HG02759 (cell line): ENCODE measurements around the gene MEGF10.

Experiments used
- ATAC-seq: cut with Tn5 transposase; IDR thresholded peaks from one replicate; pipeline ENCODE4 v1.9.1; 2021; ENCODE audit warnings: mild to moderate bottlenecking, moderate library complexity; ENCODE audit not compliant: unreplicated experiment

MEGF10 gene

DNA sequence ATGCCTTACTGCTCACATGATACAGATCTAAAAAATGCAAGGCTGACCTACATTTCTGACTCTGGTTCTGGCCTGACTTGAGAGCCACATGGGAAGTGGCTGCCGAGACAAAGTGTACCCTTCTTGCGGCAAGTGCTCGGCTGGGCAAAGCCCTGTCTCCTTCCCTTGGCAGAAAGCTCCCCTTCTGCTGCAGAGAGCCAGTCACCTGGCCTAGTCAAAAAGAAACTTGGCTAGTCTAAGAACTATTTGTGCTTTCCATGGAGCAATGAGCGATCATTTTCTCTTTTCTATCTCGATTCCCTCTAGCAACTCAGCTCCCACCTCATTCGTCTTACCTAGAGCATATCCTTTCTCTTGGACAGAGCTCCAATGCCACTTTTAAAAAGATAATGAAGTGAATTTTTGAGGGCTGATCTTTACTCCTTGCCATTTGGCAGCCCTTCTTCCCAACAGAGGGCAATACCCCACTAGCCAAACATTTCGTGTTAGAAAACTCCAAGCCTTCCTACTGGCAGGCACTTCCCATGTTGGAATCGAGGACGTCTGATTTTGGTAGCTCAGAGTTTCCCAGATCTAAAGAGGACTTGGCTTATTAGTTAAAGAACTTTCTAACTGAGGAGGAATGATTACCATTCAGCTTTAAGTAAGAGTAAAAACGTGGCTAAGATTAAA is 118.8 kb downstream of the MEGF10 start:
- ATAC-seq, result no peak

DNA sequence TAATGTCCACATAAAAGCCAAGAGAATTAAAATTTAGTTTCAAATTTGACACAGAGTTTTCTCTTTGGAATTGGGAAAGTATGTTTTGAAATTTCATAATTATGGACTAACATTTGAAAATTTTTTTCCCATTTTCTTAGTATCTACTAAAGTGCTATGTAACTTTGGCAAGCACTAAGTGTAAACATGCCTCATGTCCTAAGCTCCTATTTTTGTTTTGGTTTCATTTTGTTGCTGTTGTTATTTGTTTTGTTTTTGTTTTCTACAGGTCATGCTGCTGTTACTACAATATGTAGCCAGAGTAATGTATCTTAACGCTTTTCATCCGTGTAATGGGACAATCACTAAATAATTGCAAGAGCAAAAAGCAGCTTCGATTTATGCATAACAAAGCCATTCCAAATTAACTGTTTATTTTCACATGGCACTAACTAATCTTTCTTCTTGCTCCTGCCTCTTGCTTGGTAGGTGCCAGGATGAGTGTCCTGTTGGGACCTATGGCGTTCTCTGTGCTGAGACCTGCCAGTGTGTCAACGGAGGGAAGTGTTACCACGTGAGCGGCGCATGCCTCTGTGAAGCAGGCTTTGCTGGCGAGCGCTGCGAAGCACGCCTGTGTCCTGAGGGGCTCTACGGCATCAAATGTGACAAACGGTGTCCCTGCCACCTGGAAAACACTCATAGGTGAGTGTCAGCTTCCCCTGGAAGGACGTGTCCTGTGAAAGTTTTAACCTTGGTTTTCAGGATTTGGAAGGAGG is 119.5 kb downstream of the MEGF10 start:
- no peak for ATAC-seq

DNA sequence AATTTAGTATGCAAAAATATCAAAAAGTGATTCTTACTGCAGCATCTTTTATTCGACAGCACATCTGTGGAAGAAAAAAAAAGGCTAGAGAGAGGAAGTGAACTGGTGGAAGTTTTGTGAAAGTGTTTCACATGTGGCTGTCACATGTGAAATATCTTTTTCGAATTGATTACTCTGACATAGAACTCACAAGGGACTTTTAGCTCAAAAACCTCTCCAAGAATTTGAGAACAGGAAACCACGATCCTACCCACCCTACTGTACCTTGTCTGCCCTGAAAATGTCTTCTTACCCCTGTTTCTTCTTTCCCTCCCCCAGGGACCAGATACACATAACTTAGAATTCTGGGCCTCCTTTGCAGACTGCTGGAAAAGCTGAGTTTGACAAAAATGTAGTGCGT is 120.4 kb downstream of the MEGF10 start:
- peak; percentile 69 for ATAC-seq

DNA sequence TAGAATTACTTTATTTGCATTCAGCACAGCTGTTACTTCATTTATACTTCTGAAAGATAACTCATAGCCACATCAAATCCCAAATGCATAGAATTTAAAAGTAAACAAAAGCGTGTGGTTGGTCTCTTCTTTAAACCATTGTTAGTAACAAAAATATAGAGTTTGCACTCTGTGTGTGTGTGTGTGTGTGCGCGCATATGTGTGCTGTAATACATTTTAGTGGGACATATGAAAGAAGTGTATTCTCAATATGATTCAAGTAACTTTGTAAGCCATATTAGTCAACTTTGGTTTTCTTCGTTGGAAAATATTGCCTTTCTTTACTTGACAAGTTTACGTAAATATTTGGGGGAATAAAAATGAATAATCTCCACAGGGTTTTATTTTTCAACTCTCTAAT is 120.8 kb downstream of the MEGF10 start:
- no peak for ATAC-seq

DNA sequence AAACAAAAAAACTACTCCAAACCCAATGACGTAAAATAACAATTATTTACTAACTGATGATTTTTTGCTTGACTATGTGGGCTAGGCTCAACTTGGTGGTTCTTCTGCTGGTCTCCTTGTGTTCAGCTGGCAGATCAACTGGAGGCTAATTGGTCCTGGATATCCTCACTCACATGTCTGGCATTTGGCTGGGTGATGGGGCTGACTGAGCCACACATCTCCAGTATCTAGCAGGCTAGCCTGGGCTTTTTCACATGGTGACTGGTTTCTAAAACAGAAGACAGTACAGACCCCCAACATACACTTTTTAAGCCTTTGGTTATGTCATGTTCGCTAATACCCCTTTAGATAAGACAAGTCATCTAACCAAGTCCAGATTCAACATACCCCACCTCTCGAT is 122.1 kb downstream of the MEGF10 start:
- no peak for ATAC-seq

DNA sequence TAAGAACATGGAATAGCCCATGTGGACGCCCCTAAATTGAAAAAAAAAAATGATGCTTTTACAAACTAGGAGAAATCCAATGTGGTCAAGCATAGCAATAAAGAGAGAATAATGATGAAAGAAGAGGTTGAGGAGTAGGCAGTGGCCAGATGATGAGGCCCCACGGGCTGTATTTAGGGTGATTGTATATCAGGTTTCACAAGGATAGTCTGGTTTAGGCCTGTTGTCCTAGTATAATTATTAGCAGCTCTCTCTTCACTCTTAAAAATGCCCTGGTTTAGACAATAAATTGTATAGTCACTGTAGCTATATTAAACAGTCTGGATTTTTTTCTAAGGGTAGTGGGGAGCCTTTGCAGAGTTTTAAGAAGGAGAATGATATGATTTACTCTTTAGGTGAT is 124.4 kb downstream of the MEGF10 start:
- ATAC-seq, result no peak

DNA sequence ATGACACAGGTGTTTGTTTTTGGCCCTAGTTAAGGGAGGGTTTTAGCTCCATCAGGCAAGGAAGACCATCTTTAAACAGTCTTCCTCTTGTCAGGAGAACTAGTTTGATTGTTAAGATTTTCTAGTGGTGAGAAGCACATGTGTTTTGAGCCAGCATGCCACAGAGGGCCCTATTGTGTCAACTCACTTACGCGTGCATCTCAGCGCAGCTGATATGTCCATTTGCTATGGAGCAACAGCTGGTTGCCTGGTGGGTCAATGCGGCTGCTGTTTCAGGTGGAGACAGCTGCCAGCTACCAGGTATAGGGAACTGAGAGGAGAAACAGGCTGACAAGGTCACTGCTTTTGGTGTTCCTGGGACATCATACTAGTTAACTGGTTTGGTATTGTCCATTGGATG is 126.3 kb downstream of the MEGF10 start:
- no peak for ATAC-seq

DNA sequence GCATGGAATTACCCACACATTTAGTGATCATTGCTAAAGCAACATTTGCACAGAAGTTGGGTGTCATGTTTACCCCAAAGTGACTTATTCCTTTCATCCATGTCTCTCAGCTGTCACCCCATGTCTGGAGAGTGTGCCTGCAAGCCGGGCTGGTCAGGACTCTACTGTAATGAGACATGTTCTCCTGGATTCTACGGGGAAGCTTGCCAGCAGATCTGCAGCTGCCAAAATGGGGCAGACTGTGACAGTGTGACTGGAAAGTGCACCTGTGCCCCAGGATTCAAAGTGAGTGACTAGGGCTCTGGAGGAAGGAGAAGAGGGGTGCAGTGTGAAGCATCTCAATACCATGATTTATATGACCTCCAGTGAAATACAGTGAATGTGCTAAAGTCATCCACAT is 126.9 kb downstream of the MEGF10 start:
- ATAC-seq, result no peak

DNA sequence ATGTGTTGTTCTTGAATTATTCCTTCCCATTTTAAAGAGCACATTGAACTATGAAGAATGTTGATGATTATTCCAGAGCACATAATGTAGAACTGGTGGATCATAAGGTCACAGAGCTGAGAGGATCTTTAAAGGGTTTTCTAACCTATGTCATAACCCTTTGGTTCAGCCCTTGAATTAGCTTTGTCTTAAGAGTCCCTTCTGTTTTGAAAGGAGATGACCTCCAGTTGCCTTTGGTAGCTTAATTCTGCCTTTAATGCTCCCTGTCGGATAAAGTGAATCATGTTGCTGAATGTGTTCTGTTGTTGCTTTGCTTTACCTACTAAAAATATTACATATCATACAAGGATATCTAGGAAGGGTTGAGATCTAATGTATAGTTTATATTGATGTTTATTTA is 127.8 kb downstream of the MEGF10 start:
- ATAC-seq, result no peak

DNA sequence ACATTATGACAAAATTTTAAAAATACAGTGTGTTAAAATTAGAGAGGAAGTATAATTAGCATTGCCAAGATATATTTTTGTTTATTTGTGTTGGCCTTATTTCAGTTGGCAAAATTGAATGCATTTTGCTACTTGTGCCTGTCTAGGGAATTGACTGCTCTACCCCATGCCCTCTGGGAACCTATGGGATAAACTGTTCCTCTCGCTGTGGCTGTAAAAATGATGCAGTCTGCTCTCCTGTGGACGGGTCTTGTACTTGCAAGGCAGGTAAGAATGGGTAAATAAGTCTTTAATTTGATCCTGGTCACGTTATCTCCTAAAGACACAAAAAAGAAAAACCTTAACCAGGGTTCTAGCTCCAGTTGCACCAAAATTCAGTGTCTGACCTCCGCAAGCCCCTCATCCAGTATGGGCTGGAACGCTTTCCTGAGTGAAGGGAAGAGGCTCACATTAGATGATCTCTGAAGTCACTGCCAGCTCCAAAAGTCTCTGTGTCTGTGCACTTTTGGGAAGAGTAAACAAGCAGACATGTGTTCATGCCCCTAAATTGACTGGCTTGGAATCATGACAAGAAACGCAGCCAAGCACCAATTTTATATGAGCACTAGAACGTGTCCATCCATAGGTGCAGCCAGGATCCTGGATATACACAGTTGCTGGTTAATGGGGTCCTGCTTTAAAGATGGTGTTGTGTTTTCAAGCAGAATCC is 128.5 kb downstream of the MEGF10 start:
- no peak for ATAC-seq

DNA sequence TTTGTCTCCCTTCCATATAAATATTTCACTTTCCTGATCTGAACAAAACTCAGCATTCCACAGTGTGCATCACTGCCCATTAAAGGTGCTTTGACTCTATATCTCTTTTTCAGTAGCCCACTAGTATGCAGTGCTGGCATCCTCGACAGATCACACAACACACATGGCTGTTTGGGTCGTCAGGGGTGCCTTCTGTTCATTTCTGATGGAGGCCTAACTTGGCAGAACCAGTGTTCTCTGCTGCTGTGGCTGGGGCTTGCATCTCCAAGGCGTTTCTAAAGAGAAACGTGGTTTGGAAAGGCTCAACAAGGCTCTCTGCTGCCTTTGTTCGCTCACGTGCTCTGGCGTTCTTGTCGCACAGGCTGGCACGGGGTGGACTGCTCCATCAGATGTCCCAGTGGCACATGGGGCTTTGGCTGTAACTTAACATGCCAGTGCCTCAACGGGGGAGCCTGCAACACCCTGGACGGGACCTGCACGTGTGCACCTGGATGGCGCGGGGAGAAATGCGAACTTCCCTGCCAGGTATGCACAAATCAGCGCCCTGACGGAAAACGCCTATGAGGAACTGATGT is 129.2 kb downstream of the MEGF10 start:
- ATAC-seq, result no peak

DNA sequence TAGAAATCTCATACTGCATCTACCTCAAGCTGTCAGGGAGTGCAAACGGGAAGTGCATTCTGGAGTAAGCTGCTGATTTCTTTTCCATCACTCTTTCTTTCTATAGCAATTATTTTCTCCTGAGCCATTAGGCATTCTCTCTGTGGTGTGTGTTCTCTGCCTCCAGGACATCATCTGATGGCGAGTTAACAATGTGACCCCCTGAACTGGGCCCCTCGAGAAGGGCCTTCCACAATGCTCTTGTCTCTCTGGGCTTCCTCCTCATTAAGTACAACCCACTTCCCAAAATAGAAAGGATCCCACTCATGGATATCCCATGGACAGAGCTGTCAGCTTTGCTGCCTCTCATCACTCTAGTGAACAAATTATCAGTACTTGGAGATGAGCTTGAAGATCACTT is 130.2 kb downstream of the MEGF10 start:
- ATAC-seq, result no peak

DNA sequence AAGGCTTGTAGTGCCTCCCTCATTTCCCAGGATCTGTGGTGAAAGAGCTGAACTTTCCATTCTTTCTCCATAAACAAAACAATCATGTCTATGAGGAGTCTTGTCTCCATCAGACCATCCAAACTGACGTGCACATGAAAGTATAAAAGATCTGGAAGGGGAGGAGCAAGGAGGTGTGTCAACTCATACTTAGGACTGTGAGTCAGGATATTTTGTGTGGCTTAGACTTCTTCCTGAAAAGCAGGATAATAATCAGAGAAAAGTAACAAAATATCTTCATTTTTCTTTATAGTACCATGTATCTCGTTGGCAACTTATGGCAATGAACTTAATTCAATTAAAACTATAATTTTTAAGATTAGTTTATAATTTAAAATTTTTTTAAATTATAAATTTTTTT is 130.9 kb downstream of the MEGF10 start:
- no peak for ATAC-seq

DNA sequence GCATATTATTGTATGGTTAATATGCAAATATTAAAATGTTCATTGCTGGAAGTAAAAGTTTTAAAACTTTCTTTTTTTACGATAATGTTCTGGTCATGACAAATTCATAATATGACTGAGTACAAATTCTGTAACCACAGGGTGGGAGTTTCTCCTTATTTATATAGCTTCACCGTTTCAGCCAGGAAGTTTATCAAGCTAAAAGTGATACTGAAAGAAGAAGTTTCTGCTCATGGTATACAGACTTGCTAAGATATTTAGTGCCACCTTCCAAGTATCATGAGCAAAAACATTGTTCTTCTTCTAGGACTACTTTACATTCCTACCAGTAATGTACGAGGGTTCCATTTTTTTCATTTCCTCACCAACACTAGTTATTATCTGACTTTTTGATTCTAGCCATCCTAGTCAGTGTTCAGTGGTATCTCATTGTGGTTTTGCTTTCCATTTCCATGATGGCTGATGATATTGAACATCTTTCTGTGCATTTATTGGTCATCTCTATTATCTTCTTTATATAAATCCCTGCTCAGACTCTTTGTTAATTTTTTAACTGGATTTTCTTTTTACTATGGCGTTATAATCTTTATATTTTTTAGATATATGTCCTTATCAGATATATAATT is 132.7 kb downstream of the MEGF10 start:
- peak; percentile 74 for ATAC-seq

DNA sequence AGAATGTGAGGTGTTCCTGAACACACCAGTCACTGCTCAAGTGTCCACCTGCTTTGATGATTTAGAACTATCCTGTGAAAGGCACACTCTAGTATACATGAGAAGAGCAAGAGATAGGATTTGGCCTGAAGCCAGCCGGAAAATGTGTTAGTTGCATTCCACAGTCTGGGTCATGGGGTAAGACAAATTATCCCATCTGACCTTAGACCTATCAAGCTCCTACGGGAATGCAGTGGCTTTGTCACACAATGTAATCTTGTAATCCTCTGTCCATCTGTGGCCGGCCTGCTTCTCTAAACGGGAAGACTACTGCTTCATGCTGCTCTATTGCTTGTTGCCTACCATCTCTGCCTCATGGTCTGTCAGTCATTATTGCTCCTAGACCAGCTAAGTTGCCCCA is 134.4 kb downstream of the MEGF10 start:
- no peak for ATAC-seq

DNA sequence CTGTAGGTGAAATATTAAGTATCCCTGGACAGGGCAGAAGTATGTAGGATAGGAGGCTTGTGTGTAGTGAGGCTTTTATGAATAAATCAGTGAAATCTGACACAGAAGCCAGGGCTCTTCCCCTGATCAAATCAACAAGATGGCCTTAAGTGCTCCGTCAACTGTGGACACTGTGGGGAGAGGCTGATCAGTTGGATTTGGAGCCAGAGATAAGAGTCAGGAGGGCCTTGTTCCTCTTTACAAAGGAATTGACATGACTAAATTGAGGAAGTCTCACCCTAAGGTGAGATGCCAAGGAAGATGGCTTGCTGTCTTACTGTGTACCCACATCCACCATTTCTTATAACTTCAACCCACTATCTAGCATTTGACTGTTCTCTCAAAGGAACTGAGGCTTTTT is 135.3 kb downstream of the MEGF10 start:
- ATAC-seq, result no peak

DNA sequence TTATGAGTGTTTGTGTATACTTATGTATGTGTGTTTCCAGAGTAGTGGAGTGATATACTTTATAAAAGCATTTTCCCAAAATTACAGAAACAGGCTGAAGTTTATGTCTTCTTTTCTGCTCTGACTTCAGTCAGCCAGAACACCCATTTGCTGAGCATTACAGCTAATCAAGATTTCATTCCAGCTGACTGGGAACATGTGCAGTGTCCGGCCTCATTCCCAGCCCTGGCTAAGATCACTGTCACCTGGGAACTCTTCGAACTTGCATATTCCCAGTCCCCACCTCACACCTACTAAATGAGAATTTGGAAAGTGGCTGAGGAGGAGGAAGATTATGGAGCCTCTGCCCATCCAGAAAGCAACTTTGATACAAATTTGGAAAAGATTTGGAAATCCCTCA is 136.1 kb downstream of the MEGF10 start:
- ATAC-seq, result no peak

DNA sequence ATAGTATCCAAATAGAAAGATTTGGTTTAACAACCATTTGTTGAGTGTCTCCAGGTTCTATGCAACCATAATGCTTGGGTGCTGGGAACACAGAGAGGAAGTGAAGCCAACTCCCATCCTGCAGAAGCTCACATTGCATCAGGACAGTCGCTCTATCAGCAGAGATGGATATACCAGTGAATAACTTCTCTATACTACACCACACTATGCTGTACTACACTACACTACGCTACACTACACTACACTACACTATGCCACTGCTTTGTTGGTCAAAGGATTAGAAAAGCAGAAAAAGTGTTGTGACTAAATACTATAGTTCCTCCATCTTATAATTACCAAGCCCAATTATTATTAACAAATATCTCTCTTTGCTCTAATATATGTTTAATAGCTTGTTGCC is 137.7 kb downstream of the MEGF10 start:
- no peak for ATAC-seq

DNA sequence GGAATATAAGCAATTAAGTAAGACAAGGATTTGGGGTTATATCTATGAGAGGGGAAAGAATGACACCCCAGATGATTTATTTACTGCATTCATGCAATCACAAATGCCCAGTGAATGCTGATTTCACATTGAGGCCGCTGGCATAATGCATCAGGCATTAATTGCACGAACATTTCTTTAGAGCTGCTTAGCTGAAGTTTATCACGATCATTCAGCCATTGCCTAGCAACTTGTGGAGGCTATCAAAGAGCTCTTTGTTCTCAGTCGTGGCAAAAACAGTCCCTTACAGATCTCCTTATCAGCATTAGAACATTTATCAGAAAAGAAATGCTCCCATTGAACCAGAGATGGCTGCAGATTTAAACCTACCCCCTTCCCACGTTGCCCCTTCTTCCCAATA is 138.2 kb downstream of the MEGF10 start:
- no peak for ATAC-seq

DNA sequence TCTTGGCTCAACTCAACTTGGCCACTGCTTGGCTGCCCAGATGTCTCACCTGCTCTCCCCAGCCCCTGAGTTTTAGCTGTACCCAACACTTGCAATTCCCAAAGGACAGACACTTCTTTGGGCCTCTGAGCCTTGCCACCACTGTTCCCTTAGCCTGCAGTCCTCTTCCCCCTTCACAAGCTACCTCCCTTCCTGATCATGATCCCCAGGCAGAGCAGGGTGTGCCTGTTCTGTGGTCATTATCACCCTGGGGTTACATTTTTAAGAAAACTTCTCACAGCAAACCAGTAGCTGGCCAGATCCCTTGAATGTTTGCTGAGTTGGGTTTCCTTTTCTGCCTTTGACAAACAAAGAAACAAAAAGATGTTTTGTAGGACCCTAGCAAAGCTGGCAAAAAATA is 139.3 kb downstream of the MEGF10 start:
- no peak for ATAC-seq

DNA sequence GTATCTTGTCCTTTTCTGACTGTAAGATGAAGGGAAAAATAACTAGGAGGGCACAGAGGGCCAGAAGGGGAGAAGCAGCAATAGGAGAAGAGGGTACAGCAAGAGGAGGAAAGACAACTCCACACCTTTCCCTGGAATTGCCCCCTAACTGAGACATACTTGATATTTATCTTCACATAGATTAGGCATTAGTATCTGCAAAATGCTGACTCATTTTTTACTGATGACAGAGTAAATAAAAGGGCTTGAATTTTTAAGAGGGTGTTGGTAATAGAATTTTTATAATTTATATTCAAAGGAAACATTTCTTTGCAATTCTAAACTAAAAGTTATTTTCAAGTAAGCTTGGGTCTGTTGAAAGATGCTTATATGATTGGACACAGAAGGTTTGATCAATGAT is 140.0 kb downstream of the MEGF10 start:
- ATAC-seq, result no peak
